RPMI8226 (cell line): ENCODE measurements around the gene CTNND2.
A peak's percentile ranks its signal among the peaks of the same experiment; 100 is the strongest.
"Not testable (repeated sequence)": the region's sequence is repeated elsewhere in the genome, so short reads cannot be mapped to it uniquely, and the experiment has no call there.

ENCODE experiments used
- DNase-seq: peaks from one replicate; pipeline ENCODE4 v3.0.0-alpha.2; 2015

The CTNND2 gene

GRCh38 chr5:11655681-11656080 lies 248.6 kb downstream of the CTNND2 start:
- DNase-seq = peak; percentile 69

GRCh38 chr5:11650936-11651335 lies 253.3 kb downstream of the CTNND2 start:
- no peak for DNase-seq

GRCh38 chr5:11646141-11646540 lies 258.1 kb downstream of the CTNND2 start:
- DNase-seq = no peak

GRCh38 chr5:11642438-11642837 lies 261.8 kb downstream of the CTNND2 start:
- no peak for DNase-seq

GRCh38 chr5:11640158-11640873 lies 263.9 kb downstream of the CTNND2 start:
- no peak for DNase-seq

- no peak for DNase-seq
Measured at GRCh38 chr5:11622785-11623184, 281.5 kb downstream of the CTNND2 start.

- DNase-seq = no peak
Measured at GRCh38 chr5:11620172-11620571, 284.1 kb downstream of the CTNND2 start.

- DNase-seq = no peak
Measured at GRCh38 chr5:11619339-11620024, 284.8 kb downstream of the CTNND2 start.

GRCh38 chr5:11617080-11617479 lies 287.2 kb downstream of the CTNND2 start:
- DNase-seq = no peak

GRCh38 chr5:11616624-11617023 lies 287.6 kb downstream of the CTNND2 start:
- not testable (repeated sequence) for DNase-seq

- no peak for DNase-seq
Measured at GRCh38 chr5:11611011-11611410, 293.2 kb downstream of the CTNND2 start.

GRCh38 chr5:11609570-11610303 lies 294.5 kb downstream of the CTNND2 start:
- no peak for DNase-seq

- no peak for DNase-seq
Measured at GRCh38 chr5:11608530-11608929, 295.7 kb downstream of the CTNND2 start.

- DNase-seq = no peak
Measured at GRCh38 chr5:11607944-11608483, 296.2 kb downstream of the CTNND2 start.

GRCh38 chr5:11602298-11602697 lies 301.9 kb downstream of the CTNND2 start:
- DNase-seq = peak; percentile 8

- DNase-seq = no peak
Measured at GRCh38 chr5:11599499-11599898, 304.7 kb downstream of the CTNND2 start.

- no peak for DNase-seq
Measured at GRCh38 chr5:11596657-11597071, 307.6 kb downstream of the CTNND2 start.

GRCh38 chr5:11596185-11596584 lies 308.1 kb downstream of the CTNND2 start:
- no peak for DNase-seq

- DNase-seq = no peak
Measured at GRCh38 chr5:11595045-11595444, 309.2 kb downstream of the CTNND2 start.

GRCh38 chr5:11594021-11594420 lies 310.2 kb downstream of the CTNND2 start:
- no peak for DNase-seq

GRCh38 chr5:11590475-11590874 lies 313.8 kb downstream of the CTNND2 start:
- no peak for DNase-seq

GRCh38 chr5:11588803-11589202 lies 315.4 kb downstream of the CTNND2 start:
- DNase-seq = no peak

GRCh38 chr5:11584017-11584416 lies 320.2 kb downstream of the CTNND2 start:
- no peak for DNase-seq

- DNase-seq = no peak
Measured at GRCh38 chr5:11579351-11579750, 324.9 kb downstream of the CTNND2 start.
